HL-60 (cell line): ENCODE results near the gene ANK3.

ENCODE experiments used
- DNase-seq, 2 experiments: peaks; one replicate each; pipeline ENCODE4 v3.0.0-alpha.2; 2010 to 2020; ENCODE audit warnings: low read depth in 1 of 2, low spot score in 1 of 2
- H3K27ac ChIP-seq: fragments of 250-450 bp; sonication (Bioruptor Pico); replicated peaks from 2 replicates; pipeline ENCODE4 v1.5.1; 2020; ENCODE audit warnings: mild to moderate bottlenecking, moderate library complexity
- H3K27me3 ChIP-seq: fragments of 250-450 bp; sonication (Bioruptor Pico); 2 replicates; pipeline ENCODE4 v1.5.1; 2021; ENCODE audit warnings: mild to moderate bottlenecking, moderate library complexity; ENCODE audit not compliant: insufficient read depth, poor library complexity, severe bottlenecking
- H3K4me3 ChIP-seq: replicated peaks from 2 replicates; pipeline ENCODE4 v1.5.1; 2011; ENCODE audit warnings: mild to moderate bottlenecking, control low read depth, low read length; ENCODE audit not compliant: insufficient read depth
- CTCF ChIP-seq: IDR thresholded peaks from one replicate; pipeline ENCODE4 v1.5.1; 2011; ENCODE audit warnings: low read length, control low read depth, inconsistent platforms; ENCODE audit not compliant: insufficient read depth
- GABPA ChIP-seq: IDR thresholded peaks from 2 replicates; pipeline ENCODE4 v1.6.1; 2012; ENCODE audit warnings: low read depth
- POLR2AphosphoS5 ChIP-seq: IDR thresholded peaks from 2 replicates; pipeline ENCODE4 v1.6.1; 2012; ENCODE audit warnings: low read depth
- SPI1 ChIP-seq: IDR thresholded peaks from 2 replicates; pipeline ENCODE4 v1.6.1; 2012; ENCODE audit warnings: low read depth, mild to moderate bottlenecking, borderline replicate concordance
- TF ChIP-seq, protein P1 (sequence below): IDR thresholded peaks from 2 replicates; pipeline ENCODE4 v1.6.1; 2012; ENCODE audit warnings: low read depth; ENCODE audit not compliant: insufficient replicate concordance

Gene ANK3

GRCh38 chr10:60169111-60169510 is 220.6 kb downstream of the ANK3 start:
- TF ChIP-seq, protein P1, sequence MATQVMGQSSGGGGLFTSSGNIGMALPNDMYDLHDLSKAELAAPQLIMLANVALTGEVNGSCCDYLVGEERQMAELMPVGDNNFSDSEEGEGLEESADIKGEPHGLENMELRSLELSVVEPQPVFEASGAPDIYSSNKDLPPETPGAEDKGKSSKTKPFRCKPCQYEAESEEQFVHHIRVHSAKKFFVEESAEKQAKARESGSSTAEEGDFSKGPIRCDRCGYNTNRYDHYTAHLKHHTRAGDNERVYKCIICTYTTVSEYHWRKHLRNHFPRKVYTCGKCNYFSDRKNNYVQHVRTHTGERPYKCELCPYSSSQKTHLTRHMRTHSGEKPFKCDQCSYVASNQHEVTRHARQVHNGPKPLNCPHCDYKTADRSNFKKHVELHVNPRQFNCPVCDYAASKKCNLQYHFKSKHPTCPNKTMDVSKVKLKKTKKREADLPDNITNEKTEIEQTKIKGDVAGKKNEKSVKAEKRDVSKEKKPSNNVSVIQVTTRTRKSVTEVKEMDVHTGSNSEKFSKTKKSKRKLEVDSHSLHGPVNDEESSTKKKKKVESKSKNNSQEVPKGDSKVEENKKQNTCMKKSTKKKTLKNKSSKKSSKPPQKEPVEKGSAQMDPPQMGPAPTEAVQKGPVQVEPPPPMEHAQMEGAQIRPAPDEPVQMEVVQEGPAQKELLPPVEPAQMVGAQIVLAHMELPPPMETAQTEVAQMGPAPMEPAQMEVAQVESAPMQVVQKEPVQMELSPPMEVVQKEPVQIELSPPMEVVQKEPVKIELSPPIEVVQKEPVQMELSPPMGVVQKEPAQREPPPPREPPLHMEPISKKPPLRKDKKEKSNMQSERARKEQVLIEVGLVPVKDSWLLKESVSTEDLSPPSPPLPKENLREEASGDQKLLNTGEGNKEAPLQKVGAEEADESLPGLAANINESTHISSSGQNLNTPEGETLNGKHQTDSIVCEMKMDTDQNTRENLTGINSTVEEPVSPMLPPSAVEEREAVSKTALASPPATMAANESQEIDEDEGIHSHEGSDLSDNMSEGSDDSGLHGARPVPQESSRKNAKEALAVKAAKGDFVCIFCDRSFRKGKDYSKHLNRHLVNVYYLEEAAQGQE, result no peak
- H3K27ac ChIP-seq, result no peak overlapping the region

GRCh38 chr10:60167050-60167449 is 222.6 kb downstream of the ANK3 start:
- H3K4me3 ChIP-seq, result no peak overlapping the region
- DNase-seq, result no peak
- no peak overlapping the region for H3K27ac ChIP-seq
- H3K27me3 ChIP-seq, result no peaks in the 10 kb centered on the region
- TF ChIP-seq SPI1 (no peak), POLR2AphosphoS5 (no peak), GABPA (no peak), CTCF (no peak)
- TF ChIP-seq, protein P1, result no peak

More at GRCh38 chr10:60169111-60169510, 220.6 kb downstream of the ANK3 start:
- DNase-seq, result no peak
- H3K4me3 ChIP-seq, result no peak overlapping the region
- H3K27me3 ChIP-seq, result no peaks in the 10 kb centered on the region

DNA sequence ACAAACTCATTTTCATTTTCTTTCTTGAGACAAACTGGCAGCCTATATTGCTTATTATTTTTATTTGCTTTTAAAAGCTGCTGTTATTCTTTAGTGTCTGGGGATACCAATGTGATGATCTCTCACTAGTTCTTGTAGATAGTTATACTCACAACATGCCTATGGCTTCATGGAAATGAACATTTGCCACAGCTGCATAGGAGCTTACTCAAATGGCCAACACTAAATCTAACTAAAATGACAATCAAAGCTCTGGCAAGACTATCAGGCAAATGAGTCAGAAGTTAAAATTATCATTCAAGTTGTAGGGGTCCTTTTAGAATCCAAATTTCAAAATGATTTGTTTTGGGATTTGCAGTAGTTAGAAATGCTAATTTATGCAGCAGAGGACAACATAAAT is 225.9 kb downstream of the ANK3 start:
- Histone ChIP-seq H3K4me3 (no peak overlapping the region), H3K27ac (no peak overlapping the region), H3K27me3 (no peaks in the 10 kb centered on the region)
- TF ChIP-seq POLR2AphosphoS5 (no peak), SPI1 (no peak), GABPA (no peak), CTCF (no peak)
- TF ChIP-seq, protein P1, result no peak
- no peak for DNase-seq

DNA sequence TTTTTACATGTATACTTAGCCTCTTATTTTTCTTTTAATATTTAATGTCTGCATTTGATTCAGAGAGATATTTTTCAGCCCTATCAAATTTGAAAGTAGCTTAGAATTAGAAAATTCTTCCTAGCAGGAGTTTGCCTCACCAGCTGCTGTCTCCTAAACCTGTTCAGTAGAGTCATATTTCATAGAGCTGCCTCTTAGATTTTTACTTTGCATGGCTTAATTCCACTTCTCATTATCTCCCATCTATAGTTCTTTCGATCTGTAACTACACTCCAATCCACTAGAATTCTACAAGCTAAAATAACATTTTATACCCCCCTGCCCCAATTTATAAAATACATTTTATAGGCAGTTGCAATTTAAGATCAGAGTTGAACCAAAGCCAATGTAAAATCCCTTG is 227.0 kb downstream of the ANK3 start:
- H3K27ac ChIP-seq, result no peak overlapping the region
- TF ChIP-seq GABPA, result no peak
- no peak for TF ChIP-seq POLR2AphosphoS5
- no peak for TF ChIP-seq CTCF
- TF ChIP-seq, protein P1, result no peak
- TF ChIP-seq SPI1, result no peak
- no peak for DNase-seq
- no peak overlapping the region for H3K4me3 ChIP-seq
- no peaks in the 10 kb centered on the region for H3K27me3 ChIP-seq
